Eye (tissue), 1 donor: ENCODE results near the gene MAP4K5.

Experiments used
- DNase-seq: peaks from one replicate; pipeline ENCODE4 v3.0.0-alpha.2; 2015

The MAP4K5 gene

DNA sequence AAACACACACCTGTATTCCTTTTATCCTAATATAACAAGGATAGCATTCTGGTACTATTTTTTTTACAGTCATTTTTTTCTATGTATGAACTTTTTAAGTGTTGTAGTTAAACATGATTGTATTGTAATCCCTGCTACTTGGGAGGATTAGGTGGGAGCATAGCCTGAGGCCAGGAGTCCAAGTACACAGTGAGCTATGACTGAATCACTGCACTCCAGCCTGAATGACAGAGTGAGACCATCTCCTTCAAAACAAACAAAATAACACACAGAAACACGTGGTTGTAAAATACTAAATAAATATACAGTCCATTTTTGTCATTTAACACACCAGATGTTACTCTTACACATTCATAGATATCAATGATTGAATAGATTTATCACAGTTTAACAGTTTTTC is 56.9 kb downstream of the MAP4K5 start:
- DNase-seq, result peak; percentile 3

- DNase-seq, result no peak
Measured at GRCh38 chr14:50471838-50472465, 60.4 kb downstream of the MAP4K5 start.

DNA sequence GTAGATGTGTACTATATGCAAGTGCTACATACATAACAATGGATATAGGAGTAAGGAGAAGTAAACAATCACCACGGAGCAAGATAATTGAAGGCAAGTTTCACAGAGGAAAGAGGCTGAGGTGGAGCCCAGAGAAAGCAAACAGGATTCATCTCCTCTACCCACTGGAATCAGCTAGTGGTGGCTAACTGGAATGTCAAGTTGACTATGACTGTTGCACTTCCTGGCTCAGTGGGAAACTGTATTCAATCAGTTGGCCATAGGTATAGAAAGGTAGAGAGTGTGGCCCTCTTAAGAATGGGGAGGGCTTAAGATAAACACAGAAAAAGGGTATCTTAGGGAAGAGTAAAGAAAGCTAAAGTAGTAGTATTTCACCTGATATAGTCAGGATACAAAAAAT is 62.4 kb downstream of the MAP4K5 start:
- DNase-seq, result no peak

DNA sequence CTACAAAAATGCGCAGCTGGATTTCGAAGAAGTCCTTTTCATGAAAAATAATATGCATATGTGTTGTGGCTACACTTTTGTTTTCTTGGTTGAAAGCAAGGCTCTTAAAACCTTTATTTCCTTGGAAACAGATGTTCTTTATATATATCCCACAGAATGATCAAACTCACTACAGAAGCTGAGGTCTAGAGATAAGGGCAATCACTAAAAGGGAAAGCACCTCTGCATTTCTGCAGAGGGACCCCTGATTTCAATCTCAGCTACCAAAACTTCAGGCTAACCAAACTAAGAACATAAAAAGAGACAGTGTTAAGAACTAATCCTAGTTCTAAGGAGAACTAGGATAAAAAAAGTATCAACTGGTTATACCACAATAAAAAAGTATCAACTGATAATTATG is 70.3 kb downstream of the MAP4K5 start:
- DNase-seq, result no peak

DNA sequence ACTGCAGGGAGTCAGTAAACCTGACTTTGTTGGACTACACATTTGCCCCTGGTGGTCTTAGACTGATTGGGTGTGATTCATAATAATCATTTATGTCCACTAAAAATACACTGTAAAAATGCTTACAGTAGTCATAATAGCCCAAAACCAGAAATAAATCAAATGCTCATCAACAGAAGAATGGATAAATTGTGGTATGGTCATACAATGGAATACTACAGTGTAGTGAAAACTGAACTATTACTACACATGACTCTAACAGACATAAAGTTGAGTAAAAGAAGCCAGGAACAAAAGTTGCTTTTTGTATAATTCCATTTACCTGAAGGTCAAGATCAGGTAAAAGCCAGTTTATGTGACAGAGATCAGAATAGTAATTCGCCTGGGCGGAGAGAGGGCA is 78.5 kb downstream of the MAP4K5 start:
- DNase-seq, result no peak

- no peak for DNase-seq
Measured at GRCh38 chr14:50452979-50453705, 79.2 kb downstream of the MAP4K5 start.

DNA sequence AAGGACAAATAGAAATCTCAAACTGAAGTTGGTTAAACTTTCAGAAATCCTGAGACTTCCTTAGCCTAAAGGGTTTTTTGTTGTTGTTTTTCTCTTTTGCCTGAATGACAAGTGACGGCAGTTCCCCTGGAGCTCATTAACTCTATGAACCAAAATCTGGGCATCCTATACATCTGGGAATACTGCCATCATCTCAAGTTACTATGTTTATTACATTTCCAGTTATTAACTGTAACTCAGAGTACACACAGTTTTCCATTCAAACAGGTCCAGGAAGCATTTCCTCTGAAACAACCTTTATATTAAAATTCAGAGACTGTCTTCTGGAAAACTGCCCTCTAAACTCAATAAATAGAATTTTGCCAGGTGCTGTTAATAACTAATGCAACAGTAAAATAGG is 80.1 kb downstream of the MAP4K5 start:
- peak; percentile 3 for DNase-seq

GRCh38 chr14:50451854-50452253 is 80.5 kb downstream of the MAP4K5 start:
- no peak for DNase-seq

GRCh38 chr14:50447461-50447860 is 84.9 kb downstream of the MAP4K5 start:
- no peak for DNase-seq

- no peak for DNase-seq
Measured at GRCh38 chr14:50434528-50434927, 97.8 kb downstream of the MAP4K5 start.

- no peak for DNase-seq
Measured at GRCh38 chr14:50432131-50432530, 100.2 kb downstream of the MAP4K5 start.

DNA sequence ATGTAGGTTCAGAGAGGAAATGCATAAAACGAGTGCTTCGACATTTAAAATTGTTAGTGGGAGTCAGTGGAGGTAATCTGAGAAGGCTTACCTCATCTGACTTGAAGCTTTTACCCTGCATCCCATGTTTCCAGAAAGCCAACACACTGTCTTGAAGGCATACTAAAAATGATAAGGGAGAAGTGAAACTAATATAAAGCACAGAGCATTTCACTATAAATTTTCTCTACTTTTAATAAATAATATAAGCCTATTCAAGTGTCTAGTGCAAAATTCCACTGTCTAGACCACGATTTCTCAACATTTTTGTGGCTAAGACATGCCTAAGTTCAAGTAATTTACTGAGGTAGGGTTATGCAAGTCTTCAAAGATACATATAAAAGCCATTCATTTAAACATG is 106.6 kb downstream of the MAP4K5 start:
- DNase-seq, result no peak

DNA sequence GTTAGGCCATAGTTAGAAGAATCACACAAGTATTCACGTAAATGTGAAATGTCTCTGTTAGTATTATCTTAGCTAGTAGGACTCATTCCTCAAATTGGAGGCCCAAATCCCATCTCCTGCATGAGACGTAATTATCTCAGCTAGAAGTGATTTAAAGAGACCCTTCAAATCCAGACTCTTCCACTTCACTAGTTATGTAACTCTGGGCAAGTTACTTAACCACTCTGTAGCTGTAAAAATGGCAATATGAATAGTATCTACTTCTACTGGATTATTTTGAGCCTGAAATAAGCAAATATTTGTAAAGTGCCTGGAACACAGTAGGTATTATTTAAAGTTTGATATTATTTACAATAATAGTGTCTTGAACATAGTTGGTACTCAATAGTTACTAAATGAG is 107.3 kb downstream of the MAP4K5 start:
- no peak for DNase-seq

- DNase-seq, result no peak
Measured at GRCh38 chr14:50423529-50423928, 108.8 kb downstream of the MAP4K5 start.

GRCh38 chr14:50421499-50421898 is 110.9 kb downstream of the MAP4K5 start:
- DNase-seq, result no peak

- DNase-seq, result no peak
Measured at GRCh38 chr14:50417853-50418252, 114.5 kb downstream of the MAP4K5 start.

DNA sequence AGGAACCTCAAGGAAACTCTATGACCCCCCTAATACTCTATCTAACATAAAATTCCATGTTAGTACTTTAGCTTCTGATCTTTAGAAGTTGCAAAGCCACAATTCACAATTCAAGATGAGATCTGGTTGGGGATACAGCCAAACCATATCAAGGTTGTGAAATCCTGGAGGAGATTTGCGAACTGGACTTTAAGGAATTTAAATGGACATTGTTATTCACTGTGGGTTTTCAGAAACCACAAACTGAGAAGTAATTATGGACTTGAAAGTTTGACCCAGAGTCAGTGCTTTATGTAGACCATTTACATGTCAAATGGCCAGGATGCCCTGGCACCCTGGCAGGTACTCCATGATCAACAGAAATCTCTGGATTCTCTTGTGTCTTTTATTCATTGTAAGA is 121.4 kb downstream of the MAP4K5 start:
- DNase-seq, result no peak

- no peak for DNase-seq
Measured at GRCh38 chr14:50410071-50410470, 122.3 kb downstream of the MAP4K5 start.

- peak; percentile 71 for DNase-seq
Measured at GRCh38 chr14:50407111-50407812, 125.1 kb downstream of the MAP4K5 start.

GRCh38 chr14:50403419-50403818 is 128.9 kb downstream of the MAP4K5 start:
- DNase-seq, result peak; percentile 20

- DNase-seq, result no peak
Measured at GRCh38 chr14:50402965-50403364, 129.4 kb downstream of the MAP4K5 start.

DNA sequence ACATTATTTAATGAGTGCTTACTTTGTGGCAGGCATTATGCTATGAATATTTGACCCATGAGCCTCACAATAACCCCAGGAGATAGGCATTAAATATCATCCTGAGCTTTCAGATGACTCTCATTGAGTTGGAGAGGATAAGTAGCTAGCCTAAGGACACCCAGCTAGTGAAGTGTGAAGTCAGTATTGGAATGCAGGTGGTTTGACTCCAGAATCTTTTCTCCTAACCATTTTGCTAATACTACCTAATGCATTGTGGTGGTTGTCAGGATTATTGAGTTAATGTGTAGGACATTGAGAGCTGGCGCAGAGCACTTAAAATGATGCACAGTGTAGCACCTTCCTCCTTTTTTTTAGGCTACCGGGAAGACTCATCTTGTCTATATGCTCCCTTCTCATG is 131.9 kb downstream of the MAP4K5 start:
- no peak for DNase-seq

DNA sequence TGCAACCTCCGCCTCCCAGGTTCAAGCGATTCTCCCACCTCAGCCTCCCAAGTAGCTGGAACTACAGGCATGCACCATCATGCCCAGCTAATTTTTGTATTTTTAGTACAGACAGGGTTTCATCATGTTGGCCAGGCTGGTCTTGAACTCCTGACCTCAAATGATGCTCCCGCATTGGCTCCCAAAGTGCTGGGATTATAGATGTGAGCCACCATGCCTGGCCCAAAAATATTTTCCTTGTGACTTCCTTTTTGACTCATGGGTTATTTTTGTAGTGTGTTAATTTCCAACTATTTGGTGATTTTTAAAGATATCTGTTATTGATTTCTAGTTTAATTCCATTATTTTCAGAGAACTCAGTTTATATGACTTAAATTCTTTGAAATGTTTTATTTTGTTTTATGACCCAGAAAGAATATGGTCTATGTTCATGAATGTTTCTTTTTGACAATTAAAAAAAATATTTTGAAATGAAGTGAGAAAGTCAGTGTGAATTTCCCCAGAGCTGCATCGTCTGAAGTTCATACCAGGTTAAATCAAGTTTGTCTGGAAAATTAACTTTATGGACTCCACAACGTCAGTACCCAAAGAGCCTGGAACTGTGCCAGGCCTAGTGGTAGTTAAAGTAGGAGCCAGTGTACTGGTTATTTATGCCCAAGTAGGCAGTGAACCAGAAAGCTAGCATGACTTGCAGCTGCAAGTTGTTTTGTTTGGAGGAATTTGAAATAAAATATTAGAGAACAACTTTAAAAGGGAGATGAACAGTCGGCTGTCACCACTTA is 132.9 kb downstream of the MAP4K5 start:
- peak; percentile 25 for DNase-seq
